KG1 (cell line): ENCODE results near the gene SLC13A3.

Experiments
- DNase-seq: peaks from one replicate; lab custom pipeline; 2025; lab: John Stamatoyannopoulos, UW

Gene SLC13A3

GRCh38 chr20:46652699-46653098, 1.4 kb upstream of the SLC13A3 start:
- no peak for DNase-seq

DNA sequence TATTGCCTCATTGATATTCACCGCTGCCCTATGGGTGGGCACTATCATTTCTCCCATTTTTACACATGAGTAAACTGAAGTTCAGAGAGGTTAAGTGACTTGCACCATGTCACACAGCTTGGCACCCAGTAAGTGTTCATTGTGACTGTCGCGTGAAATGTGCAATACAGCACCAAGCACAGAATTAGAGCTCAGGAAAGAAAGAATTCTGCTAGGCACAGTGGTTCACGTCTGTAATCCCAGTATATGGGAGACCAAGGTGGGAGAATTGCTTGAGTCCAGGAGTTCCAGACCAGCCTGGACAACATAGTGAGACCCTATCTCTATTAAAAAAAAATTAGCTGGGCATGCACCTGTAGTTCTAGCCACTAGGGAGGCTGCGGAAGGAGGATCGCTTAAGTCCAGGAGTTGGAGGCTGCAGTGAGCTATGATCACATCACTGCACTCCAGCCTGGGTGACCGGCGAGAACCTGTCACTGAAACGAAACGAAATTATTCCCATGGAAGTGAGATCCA, 626 bp downstream of the SLC13A3 start:
- no peak for DNase-seq

DNA sequence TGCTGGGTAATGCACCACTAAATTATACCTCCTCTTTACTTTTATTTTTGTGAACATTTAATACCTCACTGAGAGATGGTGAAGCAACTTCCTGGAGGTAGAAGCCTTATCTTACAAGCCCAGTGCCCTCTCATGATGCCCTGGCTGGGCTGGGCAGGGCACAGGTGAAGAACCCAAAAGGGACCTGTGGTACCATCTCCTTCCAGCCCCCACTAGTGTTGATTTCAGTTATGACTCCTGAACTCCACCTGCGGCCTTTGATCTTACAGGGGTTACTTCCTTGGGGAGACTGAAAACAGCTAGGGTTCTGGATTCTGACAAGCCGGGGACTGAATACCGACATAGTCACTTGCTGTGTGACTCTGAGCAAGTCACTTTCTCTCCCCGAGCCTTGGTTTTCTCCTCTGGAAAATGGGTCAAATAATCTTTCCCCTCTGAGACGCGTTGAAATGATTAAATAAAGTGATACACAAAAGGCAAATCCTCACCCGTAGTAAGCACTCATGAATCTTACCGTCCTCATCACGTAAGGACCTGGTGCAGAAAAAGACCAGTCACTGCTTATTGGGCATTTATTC, 1.2 kb downstream of the SLC13A3 start:
- DNase-seq: no peak

DNA sequence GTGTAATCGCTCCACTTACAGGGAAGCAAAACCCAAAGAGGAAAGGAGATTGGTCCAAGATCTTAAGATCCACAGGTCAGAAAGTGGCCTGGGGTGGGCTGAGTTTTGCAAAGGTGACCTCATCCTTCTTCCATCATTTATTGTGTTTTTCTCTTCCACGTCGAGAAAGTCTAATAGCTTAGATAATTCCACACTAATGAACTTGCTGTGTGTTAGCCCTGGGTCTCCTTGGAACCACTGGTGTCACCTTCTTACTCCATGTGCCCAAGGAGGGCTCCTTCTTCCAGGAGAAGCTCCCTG, 1.7 kb downstream of the SLC13A3 start:
- no peak for DNase-seq

GRCh38 chr20:46648903-46649649, 2.2 kb downstream of the SLC13A3 start:
- no peak for DNase-seq

- no peak for DNase-seq
Measured at GRCh38 chr20:46647469-46647868, 3.8 kb downstream of the SLC13A3 start.

- DNase-seq: no peak
Measured at GRCh38 chr20:46646659-46647380, 4.4 kb downstream of the SLC13A3 start.

GRCh38 chr20:46646122-46646521, 5.1 kb downstream of the SLC13A3 start:
- DNase-seq: no peak

DNA sequence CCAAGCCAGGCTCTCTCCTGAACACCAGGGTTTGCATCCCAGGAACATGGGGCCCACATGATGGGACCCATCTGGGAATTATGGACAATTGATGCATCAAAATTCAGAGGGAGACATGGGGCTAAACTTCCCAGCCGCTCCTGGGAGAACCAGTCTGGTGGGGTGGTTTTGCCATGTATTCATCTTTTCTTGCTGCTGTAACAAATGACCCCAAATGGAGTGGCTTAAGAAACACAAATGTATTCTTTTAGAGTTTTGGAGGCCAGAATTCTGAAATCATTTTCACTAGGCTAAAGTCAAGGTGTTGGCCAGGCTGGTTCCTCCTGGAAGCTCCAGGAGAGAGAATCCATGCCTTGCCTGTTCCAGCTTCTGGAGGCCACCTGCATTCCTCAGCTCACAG, 6.5 kb downstream of the SLC13A3 start:
- DNase-seq: no peak

GRCh38 chr20:46644160-46644559, 7.1 kb downstream of the SLC13A3 start:
- no peak for DNase-seq

GRCh38 chr20:46642969-46643343, 8.3 kb downstream of the SLC13A3 start:
- DNase-seq: no peak

- DNase-seq: no peak
Measured at GRCh38 chr20:46642265-46642968, 8.8 kb downstream of the SLC13A3 start.

DNA sequence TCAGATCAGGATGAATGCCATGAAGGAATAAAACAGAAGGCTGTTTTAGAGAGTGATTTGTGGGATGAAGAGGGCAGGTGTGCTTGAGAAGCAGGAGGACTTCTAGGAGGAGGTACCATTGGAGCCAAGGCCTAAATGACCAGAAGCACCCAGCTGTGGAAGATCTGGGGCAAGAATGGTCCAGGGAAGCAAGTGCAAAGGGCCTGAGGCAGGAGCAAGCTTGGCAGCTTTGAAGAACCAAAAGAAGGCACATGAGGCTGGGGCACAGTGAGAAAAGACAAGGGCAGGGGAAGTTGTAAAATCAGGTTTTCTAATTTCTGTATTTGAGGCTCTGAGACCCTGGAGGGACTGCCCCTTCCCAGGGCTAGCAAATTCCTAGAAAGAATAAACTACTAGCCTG, 9.8 kb downstream of the SLC13A3 start:
- DNase-seq: no peak

- DNase-seq: no peak
Measured at GRCh38 chr20:46640536-46641311, 10.5 kb downstream of the SLC13A3 start.

- DNase-seq: no peak
Measured at GRCh38 chr20:46640044-46640443, 11.2 kb downstream of the SLC13A3 start.

- DNase-seq: no peak
Measured at GRCh38 chr20:46639587-46639986, 11.7 kb downstream of the SLC13A3 start.

DNA sequence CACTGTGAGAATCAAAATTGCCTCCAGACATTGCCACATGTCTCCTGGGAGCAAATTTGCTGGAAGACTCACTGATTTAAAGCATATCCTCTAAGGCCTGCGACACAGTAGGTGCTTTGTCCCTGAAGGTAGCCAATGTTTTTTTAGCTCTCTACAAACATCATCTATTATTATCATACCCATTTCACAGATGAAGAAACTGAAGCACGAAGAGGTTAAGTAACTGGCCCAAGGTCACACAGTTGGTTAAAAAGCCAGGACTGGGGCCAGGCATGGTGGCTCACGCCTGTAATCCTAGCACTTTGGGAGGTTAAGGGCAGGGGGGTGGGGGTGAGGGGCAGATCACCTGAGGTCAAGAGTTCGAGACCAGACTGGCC, 12.4 kb downstream of the SLC13A3 start:
- DNase-seq: no peak

GRCh38 chr20:46638134-46638897, 12.9 kb downstream of the SLC13A3 start:
- no peak for DNase-seq

DNA sequence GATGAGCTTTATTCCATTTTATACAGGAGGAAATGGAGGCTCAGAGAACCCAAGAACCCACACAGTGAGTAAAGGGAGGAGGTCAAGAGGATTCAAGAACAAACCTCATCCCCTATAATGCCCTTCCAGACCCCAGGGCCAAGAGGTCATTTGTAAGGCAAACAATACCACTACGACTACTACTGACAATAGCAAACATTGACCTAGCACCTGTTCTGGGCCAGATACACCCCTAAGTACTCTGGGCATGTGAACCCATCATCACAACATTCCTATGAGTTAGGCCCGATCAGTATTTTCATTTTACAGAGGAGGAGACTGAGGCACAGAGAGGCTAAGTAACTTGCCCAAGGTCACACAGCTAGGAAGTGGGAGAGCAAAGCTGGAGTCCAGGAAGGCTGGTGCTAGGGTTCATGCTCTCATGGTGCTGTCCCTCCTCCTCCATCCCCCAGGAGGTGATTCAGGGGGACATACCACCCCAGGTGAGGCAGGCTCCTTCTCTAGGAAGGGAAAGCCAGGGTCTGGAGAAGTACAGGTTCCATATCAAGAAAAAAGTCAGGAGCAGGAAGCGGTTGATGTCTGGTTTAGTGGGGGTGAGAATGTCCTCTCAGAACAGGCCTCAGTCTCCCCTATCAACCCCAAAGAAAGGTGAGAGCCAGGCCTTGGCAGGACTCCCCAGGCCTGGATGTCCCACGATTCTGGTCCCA, 13.7 kb downstream of the SLC13A3 start:
- DNase-seq: no peak

DNA sequence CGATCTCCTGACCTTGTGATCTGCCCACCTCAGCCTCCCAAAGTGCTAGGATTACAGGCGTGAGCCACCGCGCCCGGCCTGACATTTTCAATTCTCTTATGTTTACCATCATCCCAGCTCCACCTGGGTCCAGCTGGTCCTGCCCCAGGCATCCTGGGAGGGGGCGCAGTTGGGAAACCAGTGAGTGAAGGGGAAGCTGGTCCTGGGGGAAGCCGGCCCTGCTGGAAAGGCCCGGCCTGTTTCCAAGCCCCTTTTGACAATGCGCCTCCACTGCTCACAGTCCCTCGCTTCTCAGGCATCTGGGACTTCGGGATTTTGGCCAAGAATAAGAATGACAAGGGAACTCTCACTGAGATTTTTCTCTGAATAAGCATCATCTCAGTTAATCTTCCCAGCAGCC, 14.2 kb downstream of the SLC13A3 start:
- DNase-seq: no peak

DNA sequence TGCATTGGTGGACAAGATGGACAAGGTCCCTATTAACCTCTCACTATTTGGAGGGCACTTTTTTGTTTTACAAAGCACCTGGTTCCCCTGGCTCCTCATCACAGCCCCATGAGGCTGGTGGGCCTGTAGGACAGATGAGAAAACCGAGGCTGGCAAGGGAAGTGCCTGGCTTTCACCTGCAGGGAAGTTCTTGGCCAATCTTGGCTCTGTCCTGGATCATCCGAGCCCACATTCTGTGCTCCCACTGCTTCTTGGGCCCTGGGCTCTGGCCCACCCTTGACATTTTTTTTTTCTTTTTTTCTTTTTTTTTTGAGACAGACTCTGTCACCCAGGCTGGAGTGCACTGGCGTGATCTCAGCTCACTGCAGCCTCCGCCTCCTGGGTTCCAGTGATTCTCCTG, 14.7 kb downstream of the SLC13A3 start:
- no peak for DNase-seq
